ENCODE results near the gene KITLG.

KITLG gene

GRCh38 chr12:88570103-88570502 lies 10.2 kb downstream of the KITLG start:
- peak; percentile 51 for ATAC-seq
- TF ChIP-seq ISL1 (CRISPR knock-in tag; IDR thresholded peaks at IDR 0.05), result peak; percentile 71
- TF ChIP-seq, protein P1, sequence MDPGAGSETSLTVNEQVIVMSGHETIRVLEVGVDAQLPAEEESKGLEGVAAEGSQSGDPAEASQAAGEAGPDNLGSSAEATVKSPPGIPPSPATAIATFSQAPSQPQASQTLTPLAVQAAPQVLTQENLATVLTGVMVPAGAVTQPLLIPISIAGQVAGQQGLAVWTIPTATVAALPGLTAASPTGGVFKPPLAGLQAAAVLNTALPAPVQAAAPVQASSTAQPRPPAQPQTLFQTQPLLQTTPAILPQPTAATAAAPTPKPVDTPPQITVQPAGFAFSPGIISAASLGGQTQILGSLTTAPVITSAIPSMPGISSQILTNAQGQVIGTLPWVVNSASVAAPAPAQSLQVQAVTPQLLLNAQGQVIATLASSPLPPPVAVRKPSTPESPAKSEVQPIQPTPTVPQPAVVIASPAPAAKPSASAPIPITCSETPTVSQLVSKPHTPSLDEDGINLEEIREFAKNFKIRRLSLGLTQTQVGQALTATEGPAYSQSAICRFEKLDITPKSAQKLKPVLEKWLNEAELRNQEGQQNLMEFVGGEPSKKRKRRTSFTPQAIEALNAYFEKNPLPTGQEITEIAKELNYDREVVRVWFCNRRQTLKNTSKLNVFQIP (CRISPR knock-in tag; IDR thresholded peaks at IDR 0.05; ENCODE audit: borderline replicate concordance, low read depth), result no peak

DNA sequence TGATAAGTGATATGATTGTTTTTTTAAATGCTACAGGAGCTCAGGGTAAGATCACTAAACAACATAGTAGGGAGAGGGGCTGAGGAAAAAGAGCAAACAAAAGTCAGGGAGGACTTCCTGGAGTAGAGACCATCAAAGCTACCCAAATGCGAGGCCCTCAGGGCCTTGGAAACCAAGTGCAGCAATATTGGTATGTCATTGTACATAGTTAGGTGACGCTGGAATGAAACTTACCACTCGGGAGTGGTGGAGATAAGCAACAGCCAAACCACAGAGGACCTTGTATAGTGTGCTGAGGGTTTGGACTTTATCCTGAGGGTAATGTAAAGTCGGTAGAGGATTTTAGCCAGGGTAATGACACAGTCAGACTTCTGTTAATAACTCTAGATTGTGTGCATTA lies 13.8 kb downstream of the KITLG start:
- TF ChIP-seq GLIS3 (CRISPR knock-in tag; IDR thresholded peaks at IDR 0.05) (no peak), RARB (CRISPR knock-in tag; IDR thresholded peaks at IDR 0.05) (no peak), PATZ1 (CRISPR knock-in tag; IDR thresholded peaks at IDR 0.05; ENCODE audit: borderline replicate concordance) (no peak), ZC3H10 (CRISPR knock-in tag; IDR thresholded peaks at IDR 0.05) (no peak), ISL1 (CRISPR knock-in tag; IDR thresholded peaks at IDR 0.05) (no peak), ZNF8 (CRISPR knock-in tag; IDR thresholded peaks at IDR 0.05) (no peak), BACH2 (CRISPR knock-in tag; IDR thresholded peaks at IDR 0.05; ENCODE audit: borderline replicate concordance) (no peak), TCF4 (CRISPR knock-in tag; IDR thresholded peaks at IDR 0.05; ENCODE audit: borderline replicate concordance) (no peak)
- TF ChIP-seq, protein P2, sequence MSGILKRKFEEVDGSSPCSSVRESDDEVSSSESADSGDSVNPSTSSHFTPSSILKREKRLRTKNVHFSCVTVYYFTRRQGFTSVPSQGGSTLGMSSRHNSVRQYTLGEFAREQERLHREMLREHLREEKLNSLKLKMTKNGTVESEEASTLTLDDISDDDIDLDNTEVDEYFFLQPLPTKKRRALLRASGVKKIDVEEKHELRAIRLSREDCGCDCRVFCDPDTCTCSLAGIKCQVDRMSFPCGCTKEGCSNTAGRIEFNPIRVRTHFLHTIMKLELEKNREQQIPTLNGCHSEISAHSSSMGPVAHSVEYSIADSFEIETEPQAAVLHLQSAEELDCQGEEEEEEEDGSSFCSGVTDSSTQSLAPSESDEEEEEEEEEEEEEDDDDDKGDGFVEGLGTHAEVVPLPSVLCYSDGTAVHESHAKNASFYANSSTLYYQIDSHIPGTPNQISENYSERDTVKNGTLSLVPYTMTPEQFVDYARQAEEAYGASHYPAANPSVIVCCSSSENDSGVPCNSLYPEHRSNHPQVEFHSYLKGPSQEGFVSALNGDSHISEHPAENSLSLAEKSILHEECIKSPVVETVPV (CRISPR knock-in tag; IDR thresholded peaks at IDR 0.05), result no peak
- TF ChIP-seq, protein P3, sequence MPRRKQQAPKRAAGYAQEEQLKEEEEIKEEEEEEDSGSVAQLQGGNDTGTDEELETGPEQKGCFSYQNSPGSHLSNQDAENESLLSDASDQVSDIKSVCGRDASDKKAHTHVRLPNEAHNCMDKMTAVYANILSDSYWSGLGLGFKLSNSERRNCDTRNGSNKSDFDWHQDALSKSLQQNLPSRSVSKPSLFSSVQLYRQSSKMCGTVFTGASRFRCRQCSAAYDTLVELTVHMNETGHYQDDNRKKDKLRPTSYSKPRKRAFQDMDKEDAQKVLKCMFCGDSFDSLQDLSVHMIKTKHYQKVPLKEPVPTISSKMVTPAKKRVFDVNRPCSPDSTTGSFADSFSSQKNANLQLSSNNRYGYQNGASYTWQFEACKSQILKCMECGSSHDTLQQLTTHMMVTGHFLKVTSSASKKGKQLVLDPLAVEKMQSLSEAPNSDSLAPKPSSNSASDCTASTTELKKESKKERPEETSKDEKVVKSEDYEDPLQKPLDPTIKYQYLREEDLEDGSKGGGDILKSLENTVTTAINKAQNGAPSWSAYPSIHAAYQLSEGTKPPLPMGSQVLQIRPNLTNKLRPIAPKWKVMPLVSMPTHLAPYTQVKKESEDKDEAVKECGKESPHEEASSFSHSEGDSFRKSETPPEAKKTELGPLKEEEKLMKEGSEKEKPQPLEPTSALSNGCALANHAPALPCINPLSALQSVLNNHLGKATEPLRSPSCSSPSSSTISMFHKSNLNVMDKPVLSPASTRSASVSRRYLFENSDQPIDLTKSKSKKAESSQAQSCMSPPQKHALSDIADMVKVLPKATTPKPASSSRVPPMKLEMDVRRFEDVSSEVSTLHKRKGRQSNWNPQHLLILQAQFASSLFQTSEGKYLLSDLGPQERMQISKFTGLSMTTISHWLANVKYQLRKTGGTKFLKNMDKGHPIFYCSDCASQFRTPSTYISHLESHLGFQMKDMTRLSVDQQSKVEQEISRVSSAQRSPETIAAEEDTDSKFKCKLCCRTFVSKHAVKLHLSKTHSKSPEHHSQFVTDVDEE (CRISPR knock-in tag; IDR thresholded peaks at IDR 0.05), result no peak
- no peak for ATAC-seq

- TF ChIP-seq CSDC2 (CRISPR knock-in tag; IDR thresholded peaks at IDR 0.05) (no peak), SNAI2 (CRISPR knock-in tag; IDR thresholded peaks at IDR 0.05) (no peak), TOX (CRISPR knock-in tag; IDR thresholded peaks at IDR 0.05; ENCODE audit: borderline replicate concordance) (peak; percentile 29; the same call in 1 of the 2 replicates), ISL1 (CRISPR knock-in tag; IDR thresholded peaks at IDR 0.05) (peak; percentile 96), ESRRG (CRISPR knock-in tag; IDR thresholded peaks at IDR 0.05) (no peak), ZNF8 (CRISPR knock-in tag; IDR thresholded peaks at IDR 0.05) (no peak), TCF4 (CRISPR knock-in tag; IDR thresholded peaks at IDR 0.05; ENCODE audit: borderline replicate concordance) (no peak)
- peak; percentile 77 for ATAC-seq
Measured at GRCh38 chr12:88562846-88563582, 17.3 kb downstream of the KITLG start.

DNA sequence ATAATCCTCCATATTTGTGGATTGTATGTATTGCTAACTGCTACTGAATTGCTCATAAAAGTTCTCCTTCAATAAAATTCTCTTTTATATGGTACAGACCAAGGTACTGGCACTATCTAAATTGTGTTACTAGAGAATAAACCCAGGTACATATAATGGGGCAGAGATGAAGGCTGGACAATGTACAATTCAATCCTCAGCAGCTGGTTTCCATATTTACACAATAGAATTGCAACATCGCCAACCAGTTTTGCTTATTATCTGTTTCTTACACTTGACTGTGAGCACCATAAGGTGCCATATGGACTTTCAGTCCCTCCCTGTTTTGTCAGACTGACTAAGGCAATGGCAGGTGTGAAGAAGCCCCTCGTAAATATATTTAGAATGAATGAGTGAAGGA lies 18.1 kb downstream of the KITLG start:
- no peak for TF ChIP-seq RARB (CRISPR knock-in tag; IDR thresholded peaks at IDR 0.05)
- no peak for TF ChIP-seq ZFP30 (CRISPR knock-in tag; IDR thresholded peaks at IDR 0.05)
- no peak for TF ChIP-seq ZFP3 (CRISPR knock-in tag; IDR thresholded peaks at IDR 0.05)
- ATAC-seq, result no peak

- ATAC-seq, result no peak
- TF ChIP-seq, protein P3 (CRISPR knock-in tag; IDR thresholded peaks at IDR 0.05), result no peak
- TF ChIP-seq ARNTL (CRISPR knock-in tag; IDR thresholded peaks at IDR 0.05; ENCODE audit: borderline replicate concordance, low read depth), result no peak
- no peak; the same call in 1 of the 2 replicates for TF ChIP-seq ISL1 (CRISPR knock-in tag; IDR thresholded peaks at IDR 0.05)
- no peak for TF ChIP-seq BACH2 (CRISPR knock-in tag; IDR thresholded peaks at IDR 0.05; ENCODE audit: borderline replicate concordance)
- no peak for TF ChIP-seq SNAI2 (CRISPR knock-in tag; IDR thresholded peaks at IDR 0.05)
- no peak for TF ChIP-seq PATZ1 (CRISPR knock-in tag; IDR thresholded peaks at IDR 0.05; ENCODE audit: borderline replicate concordance)
- TF ChIP-seq GLIS3 (CRISPR knock-in tag; IDR thresholded peaks at IDR 0.05), result no peak
- TF ChIP-seq ZNF70 (CRISPR knock-in tag; IDR thresholded peaks at IDR 0.05), result no peak
- no peak for TF ChIP-seq RARB (CRISPR knock-in tag; IDR thresholded peaks at IDR 0.05)
- no peak for TF ChIP-seq ZNF8 (CRISPR knock-in tag; IDR thresholded peaks at IDR 0.05)
Measured at GRCh38 chr12:88559772-88560171, 20.5 kb downstream of the KITLG start.
